Vagina (tissue), 2 donors: ENCODE data around the gene IQCF5. TPM values are rescaled to one million over a fixed set of nuclear protein-coding genes. Genes with fewer than 3 reads are reported as not detected.
"Not testable (repeated sequence)": the region's sequence is repeated elsewhere in the genome, so short reads cannot be mapped to it uniquely, and the experiment has no call there.

Experiments
- DNase-seq, 2 donors: peaks; one replicate each; pipeline ENCODE4 v3.0.0-alpha.2; 2017; ENCODE audit errors: extremely low spot score in 2 of 2
- H3K27ac ChIP-seq: fragments of 200-600 bp; sonication (generic); one replicate; pipeline ENCODE4 v1.5.1; 2019
- H3K27me3 ChIP-seq: fragments of 200-600 bp; sonication (generic); one replicate; pipeline ENCODE4 v1.5.1; 2019
- H3K36me3 ChIP-seq, 2 donors: fragments of 200-600 bp; sonication (generic); one replicate each; pipeline ENCODE4 v1.5.1; 2017 to 2019
- H3K4me1 ChIP-seq: fragments of 200-600 bp; sonication (generic); one replicate; pipeline ENCODE4 v1.5.1; 2019
- H3K4me3 ChIP-seq, 2 donors: fragments of 200-600 bp; sonication (generic); 1 replicate in 1 of 2; 2 replicates in 1 of 2; pipeline ENCODE4 v1.5.1; 2016 to 2019
- H3K9me3 ChIP-seq: fragments of 200-600 bp; sonication (generic); one replicate; pipeline ENCODE4 v1.5.1; 2019
- CTCF ChIP-seq, 3 experiments: fragments of 450-650 bp in 2 of 3; fragments of 200-600 bp in 1 of 3; sonication (generic) in 1 of 3; IDR thresholded peaks; one replicate each; pipeline ENCODE4 v1.5.1; 2017 to 2019; ENCODE audit warnings: antibody characterized with exemption in 3 of 3, mild to moderate bottlenecking in 2 of 3, moderate library complexity in 2 of 3
- POLR2A ChIP-seq, 2 donors: fragments of 450-650 bp; IDR thresholded peaks; one replicate each; pipeline ENCODE4 v1.6.1; 2017; ENCODE audit warnings: antibody characterized with exemption in 2 of 2, mild to moderate bottlenecking in 2 of 2, moderate library complexity in 2 of 2
- POLR2AphosphoS5 ChIP-seq, 2 donors: sonication (generic); formaldehyde crosslinking; IDR thresholded peaks; one replicate each; pipeline ENCODE4 v1.9.0; 2017; ENCODE audit warnings: antibody characterized with exemption in 2 of 2, mild to moderate bottlenecking in 2 of 2, low read depth in 1 of 2; ENCODE audit not compliant: insufficient read depth in 1 of 2
- intact Hi-C: fragments of 100-400 bp; cut with DNase I; formaldehyde crosslinking; loops from one replicate; pipeline ENCODE4 v1.15.1; 2023
- total RNA-seq: library from RNA; depleted of rRNA; stranded (reverse); fragments of >200 nt; gene quantifications from one replicate; pipeline ENCODE4 v1.2.3, GENCODE V29; 2016

The IQCF5 gene
- total RNA-seq, result not detected

GRCh38 chr3:51875501-51875900, at the start of gene IQCF5:
Gene IQCF5 (minus strand): TSS chr3:51875601. CDS start chr3:51875531, 70 bp downstream.
- Histone ChIP-seq H3K4me1 (no peaks in the 10 kb centered on the region), H3K36me3 (no peaks in the 10 kb centered on the region), H3K9me3 (no peaks in the 10 kb centered on the region), H3K27me3 (no peaks in the 10 kb centered on the region), H3K27ac (no peak within 1 kb of the TSS), H3K4me3 (no peak within 1 kb of the TSS)
- no peak for DNase-seq
- TF ChIP-seq POLR2AphosphoS5 (IDR thresholded peaks at IDR 0.05; ENCODE audit: insufficient read depth in 1 of 2, low read depth in 1 of 2), result no peak
- no peak for TF ChIP-seq POLR2A (IDR thresholded peaks at IDR 0.05)
- TF ChIP-seq CTCF (IDR thresholded peaks at IDR 0.05), result no peak
- intact Hi-C loops, result no loop called here

- intact Hi-C loops, result no loop called here
- no peaks in the 10 kb centered on the region for H3K36me3 ChIP-seq
- no peaks in the 10 kb centered on the region for H3K9me3 ChIP-seq
- no peak overlapping the region for H3K27ac ChIP-seq
- TF ChIP-seq POLR2AphosphoS5 (IDR thresholded peaks at IDR 0.05; ENCODE audit: insufficient read depth in 1 of 2, low read depth in 1 of 2) (no peak), CTCF (IDR thresholded peaks at IDR 0.05) (no peak), POLR2A (IDR thresholded peaks at IDR 0.05) (no peak)
- no peaks in the 10 kb centered on the region for H3K4me1 ChIP-seq
- no peaks in the 10 kb centered on the region for H3K27me3 ChIP-seq
- no peak for DNase-seq
- H3K4me3 ChIP-seq, result no peak overlapping the region
Observed at GRCh38 chr3:51921081-51921578, 45.7 kb upstream of the IQCF5 start.

- intact Hi-C loops, result no loop called here
- DNase-seq, result no peak
- no peak for TF ChIP-seq POLR2A (IDR thresholded peaks at IDR 0.05)
- no peak for TF ChIP-seq POLR2AphosphoS5 (IDR thresholded peaks at IDR 0.05; ENCODE audit: insufficient read depth in 1 of 2, low read depth in 1 of 2)
- Histone ChIP-seq H3K36me3 (no peaks in the 10 kb centered on the region), H3K4me3 (no peak overlapping the region), H3K4me1 (no peaks in the 10 kb centered on the region), H3K27me3 (no peaks in the 10 kb centered on the region), H3K27ac (no peak overlapping the region), H3K9me3 (no peaks in the 10 kb centered on the region)
Observed at GRCh38 chr3:51916418-51916817, 41.0 kb upstream of the IQCF5 start.

GRCh38 chr3:51908026-51908425, 32.6 kb upstream of the IQCF5 start:
- Histone ChIP-seq H3K36me3 (no peaks in the 10 kb centered on the region), H3K27me3 (no peaks in the 10 kb centered on the region), H3K9me3 (no peaks in the 10 kb centered on the region), H3K4me3 (no peak overlapping the region), H3K4me1 (no peaks in the 10 kb centered on the region), H3K27ac (no peak overlapping the region)
- TF ChIP-seq CTCF (IDR thresholded peaks at IDR 0.05) (no peak), POLR2A (IDR thresholded peaks at IDR 0.05) (no peak), POLR2AphosphoS5 (IDR thresholded peaks at IDR 0.05; ENCODE audit: insufficient read depth in 1 of 2, low read depth in 1 of 2) (no peak)
- DNase-seq, result no peak
- intact Hi-C loops, result no loop called here

GRCh38 chr3:51904034-51904823, 28.8 kb upstream of the IQCF5 start:
- Histone ChIP-seq H3K4me3 (no peak overlapping the region), H3K36me3 (no peaks in the 10 kb centered on the region), H3K27me3 (no peaks in the 10 kb centered on the region), H3K4me1 (no peaks in the 10 kb centered on the region), H3K27ac (no peak overlapping the region), H3K9me3 (no peaks in the 10 kb centered on the region)
- DNase-seq, result no peak
- TF ChIP-seq POLR2AphosphoS5 (IDR thresholded peaks at IDR 0.05; ENCODE audit: insufficient read depth in 1 of 2, low read depth in 1 of 2), result no peak
- no peak for TF ChIP-seq POLR2A (IDR thresholded peaks at IDR 0.05)
- TF ChIP-seq CTCF (IDR thresholded peaks at IDR 0.05), result no peak
- intact Hi-C loops, result no loop called here

GRCh38 chr3:51902361-51902760, 27.0 kb upstream of the IQCF5 start:
- H3K9me3 ChIP-seq, H3K4me3 ChIP-seq, H3K36me3 ChIP-seq, intact Hi-C loops, H3K27ac ChIP-seq, DNase-seq, H3K4me1 ChIP-seq, H3K27me3 ChIP-seq: not testable (repeated sequence)

- H3K9me3 ChIP-seq, DNase-seq, H3K4me1 ChIP-seq, intact Hi-C loops, H3K27ac ChIP-seq, H3K27me3 ChIP-seq, H3K36me3 ChIP-seq, H3K4me3 ChIP-seq: not testable (repeated sequence)
Observed at GRCh38 chr3:51900043-51900442, 24.6 kb upstream of the IQCF5 start.
